IMR-90 (cell line): ENCODE results near the gene SLC30A7. TPM values are rescaled to one million over a fixed set of nuclear protein-coding genes. Genes with fewer than 3 reads are reported as not detected.

Experiments
- ATAC-seq: fragments of 200-7000 bp; cut with Tn5 transposase; 2 replicates; pipeline ENCODE4 v1.9.1; 2020; ENCODE audit warnings: low read depth, mild to moderate bottlenecking, moderate library complexity
- BruUV-seq: library from RNA; stranded (reverse); fragments of 400-500 nt; replicated peaks from 2 replicates; lab custom pipeline; 2021; lab: Mats Ljungman, UMichigan
- CTCF ChIA-PET: fragments of 300-600 bp; formaldehyde crosslinking; extraction: SDS; loops from one replicate; lab custom pipeline; 2021; ENCODE audit warnings: antibody characterized with exemption; lab: Yijun Ruan, JAX
- POLR2A ChIA-PET: fragments of 300-600 bp; sonication (Branson Sonifier 250); formaldehyde crosslinking; loops from one replicate; lab custom pipeline; 2022; ENCODE audit warnings: antibody characterized with exemption; ENCODE audit not compliant: unreplicated experiment; lab: Charles Lee
- DNase-seq: peaks from one replicate; pipeline ENCODE4 v3.0.0; 2013
- H2AFZ ChIP-seq: replicated peaks from 2 replicates; pipeline ENCODE3; 2013; ENCODE audit warnings: low read length, mild to moderate bottlenecking; ENCODE audit not compliant: poor library complexity
- H2AK5ac ChIP-seq: 2 replicates; pipeline ENCODE4 v1.6.1; 2013; ENCODE audit warnings: low read depth, low read length, inconsistent platforms
- H2AK9ac ChIP-seq: replicated peaks from 2 replicates; pipeline ENCODE3; 2013; ENCODE audit warnings: mild to moderate bottlenecking, low read depth, low read length, moderate library complexity; ENCODE audit not compliant: poor library complexity
- H2BK120ac ChIP-seq: 2 replicates; pipeline ENCODE4 v1.6.1; 2013; ENCODE audit warnings: low read depth, low read length, inconsistent platforms
- H2BK15ac ChIP-seq: 3 replicates; pipeline ENCODE4 v1.6.1; 2013; ENCODE audit warnings: low read depth, low read length, inconsistent platforms
- H2BK20ac ChIP-seq: 2 replicates; pipeline ENCODE4 v1.6.1; 2013; ENCODE audit warnings: low read depth, mild to moderate bottlenecking, inconsistent platforms, low read length, moderate library complexity
- H2BK5ac ChIP-seq: 2 replicates; pipeline ENCODE4 v1.6.1; 2013; ENCODE audit warnings: mild to moderate bottlenecking, low read depth, low read length, inconsistent platforms; ENCODE audit not compliant: poor library complexity, severe bottlenecking
- H3K14ac ChIP-seq: replicated peaks from 2 replicates; pipeline ENCODE4 v1.6.1; 2013; ENCODE audit warnings: low read depth, low read length, inconsistent platforms
- H3K18ac ChIP-seq: 2 replicates; pipeline ENCODE4 v1.6.1; 2013; ENCODE audit warnings: low read depth, low read length, control low read depth
- H3K23ac ChIP-seq: 2 replicates; pipeline ENCODE4 v1.6.1; 2013; ENCODE audit warnings: low read depth, low read length, inconsistent platforms
- H3K27ac ChIP-seq: 2 replicates; pipeline ENCODE4 v1.5.1; 2013; ENCODE audit warnings: mild to moderate bottlenecking, control low read depth, low read length; ENCODE audit not compliant: insufficient read depth
- H3K27me3 ChIP-seq: 2 replicates; pipeline ENCODE4 v1.6.1; 2013; ENCODE audit warnings: low read length; ENCODE audit not compliant: control insufficient read depth, insufficient read depth
- H3K36me3 ChIP-seq: 2 replicates; pipeline ENCODE4 v1.6.1; 2013; ENCODE audit warnings: low read length, mixed read lengths; ENCODE audit not compliant: control insufficient read depth, insufficient read depth
- H3K4ac ChIP-seq: 2 replicates; pipeline ENCODE4 v1.6.1; 2013; ENCODE audit warnings: low read depth, low read length, inconsistent platforms
- H3K4me1 ChIP-seq: 2 replicates; pipeline ENCODE4 v1.6.1; 2013; ENCODE audit warnings: low read length, mixed read lengths; ENCODE audit not compliant: control insufficient read depth, insufficient read depth
- H3K4me2 ChIP-seq: 2 replicates; pipeline ENCODE4 v1.6.1; 2013; ENCODE audit warnings: low read depth, mild to moderate bottlenecking, control low read depth, low read length, moderate library complexity
- H3K4me3 ChIP-seq: 2 replicates; pipeline ENCODE4 v1.5.1; 2013; ENCODE audit warnings: low read depth, mild to moderate bottlenecking, control low read depth, low read length, moderate library complexity; ENCODE audit not compliant: insufficient read depth
- H3K56ac ChIP-seq: 2 replicates; pipeline ENCODE4 v1.6.1; 2013; ENCODE audit warnings: low read length, inconsistent platforms; ENCODE audit not compliant: insufficient read depth; ENCODE audit errors: extremely low read depth
- H3K79me1 ChIP-seq, 2 experiments: 2 replicates each; pipeline ENCODE4 v1.6.1; 2013; ENCODE audit warnings: low read length in 2 of 2, inconsistent platforms in 1 of 2, low read depth in 1 of 2
- H3K9ac ChIP-seq: 2 replicates; pipeline ENCODE4 v1.6.1; 2013; ENCODE audit warnings: low read depth, low read length, control low read depth
- H3K9me1 ChIP-seq: 2 replicates; pipeline ENCODE4 v1.6.1; 2013; ENCODE audit warnings: low read length, inconsistent platforms; ENCODE audit not compliant: insufficient read depth
- H3K9me3 ChIP-seq: 2 replicates; pipeline ENCODE4 v1.6.1; 2013; ENCODE audit warnings: low read length; ENCODE audit not compliant: control insufficient read depth, insufficient read depth
- H4K20me1 ChIP-seq: 2 replicates; pipeline ENCODE4 v1.6.1; 2013; ENCODE audit warnings: low read length, inconsistent platforms; ENCODE audit not compliant: insufficient read depth
- H4K5ac ChIP-seq: 2 replicates; pipeline ENCODE4 v1.6.1; 2013; ENCODE audit warnings: mild to moderate bottlenecking, low read depth, low read length, control low read depth
- H4K8ac ChIP-seq, 2 experiments: 2 replicates each; pipeline ENCODE4 v1.6.1; 2013; ENCODE audit warnings: low read depth in 2 of 2, low read length in 2 of 2, control low read depth in 1 of 2, inconsistent platforms in 1 of 2
- H4K91ac ChIP-seq: 2 replicates; pipeline ENCODE4 v1.6.1; 2013; ENCODE audit warnings: low read depth, low read length, inconsistent platforms; ENCODE audit not compliant: insufficient read depth
- BHLHE40 ChIP-seq: fragments of 150-350 bp; IDR thresholded peaks from 2 replicates; pipeline ENCODE4 v1.6.1; 2016; ENCODE audit warnings: mild to moderate bottlenecking, low read depth, low read length
- CEBPB ChIP-seq: IDR thresholded peaks from 2 replicates; pipeline ENCODE4 v1.6.1; 2012; ENCODE audit warnings: low read depth, low read length, improper control_type of control experiment
- CHD1 ChIP-seq: IDR thresholded peaks from 2 replicates; pipeline ENCODE4 v1.6.1; 2012; ENCODE audit warnings: low read depth, low read length, improper control_type of control experiment
- FOS ChIP-seq: fragments of 150-350 bp; IDR thresholded peaks from 2 replicates; pipeline ENCODE4 v1.6.1; 2016; ENCODE audit warnings: low read depth, low read length
- MAFK ChIP-seq: IDR thresholded peaks from 2 replicates; pipeline ENCODE4 v1.6.1; 2012; ENCODE audit warnings: low read depth, low read length, improper control_type of control experiment
- MAZ ChIP-seq: IDR thresholded peaks from 2 replicates; pipeline ENCODE4 v1.6.1; 2012; ENCODE audit warnings: low read depth, mild to moderate bottlenecking, low read length, improper control_type of control experiment, moderate library complexity, borderline replicate concordance
- MXI1 ChIP-seq: IDR thresholded peaks from 2 replicates; pipeline ENCODE4 v1.6.1; 2012; ENCODE audit warnings: low read depth, mild to moderate bottlenecking, low read length, moderate library complexity, borderline replicate concordance
- NFE2L2 ChIP-seq: fragments of 150-350 bp; IDR thresholded peaks from 2 replicates; pipeline ENCODE4 v1.6.1; 2016; ENCODE audit warnings: low read depth, mild to moderate bottlenecking, low read length
- POLR2A ChIP-seq: IDR thresholded peaks from 2 replicates; pipeline ENCODE4 v1.6.1; 2012; ENCODE audit warnings: mild to moderate bottlenecking, low read depth, low read length
- RAD21 ChIP-seq: IDR thresholded peaks from 2 replicates; pipeline ENCODE4 v1.6.1; 2012; ENCODE audit warnings: low read length, improper control_type of control experiment
- RCOR1 ChIP-seq: IDR thresholded peaks from 2 replicates; pipeline ENCODE4 v1.6.1; 2012; ENCODE audit warnings: mild to moderate bottlenecking, low read length, improper control_type of control experiment; ENCODE audit not compliant: insufficient replicate concordance
- RFX5 ChIP-seq: IDR thresholded peaks from 2 replicates; pipeline ENCODE4 v1.8.0; 2012; ENCODE audit warnings: low read depth, mild to moderate bottlenecking, low read length, moderate library complexity
- SMC3 ChIP-seq: fragments of 150-350 bp; IDR thresholded peaks from 2 replicates; pipeline ENCODE4 v1.6.1; 2016; ENCODE audit warnings: low read depth, mild to moderate bottlenecking, antibody characterized with exemption, low read length, moderate library complexity
- WGBS, 2 experiments: methylation state at CpG; one replicate each; pipeline versions ENCODE4 v1.1.5 to v1.1.7; 2013; ENCODE audit warnings: missing lambda C conversion rate in 2 of 2; ENCODE audit not compliant: insufficient read length in 1 of 2; ENCODE audit errors: extremely low coverage in 2 of 2; 5-methylcytosine and 5-hydroxymethylcytosine counted together
- dilution Hi-C: fragments of 300-500 bp; cut with HindIII; formaldehyde crosslinking; loops from one replicate; pipeline ENCODE4 v1.14.3; 2018; ENCODE audit warnings: low sequenced_read_pairs; ENCODE audit not compliant: unreplicated experiment
- in situ Hi-C: fragments of 300-500 bp; cut with MboI; formaldehyde crosslinking; loops from 3 replicates; pipeline ENCODE4 v1.14.3; 2019; ENCODE audit warnings: low sequenced_read_pairs, inconsistent platforms, mixed read lengths
- intact Hi-C: fragments of 100-400 bp; cut with micrococcal nuclease; formaldehyde crosslinking; loops from 2 replicates; pipeline ENCODE4 v1.10.0; 2022
- polyA plus RNA-seq, 3 experiments: library from polyadenylated mRNA; depleted of rRNA; stranded (reverse); fragments of >200 nt; gene quantifications; 2 replicates each; pipeline ENCODE4 v1.2.3, GENCODE V29; 2012; ENCODE audit warnings: low replicate concordance in 1 of 3
- total RNA-seq: library from RNA; depleted of rRNA; stranded (reverse); fragments of >200 nt; gene quantifications from 2 replicates; pipeline ENCODE4 v1.2.3, GENCODE V29; 2012
- TF ChIP-seq, protein P1 (sequence below): conservative IDR thresholded peaks from 2 replicates; pipeline ENCODE4 v1.5.1; 2012; ENCODE audit warnings: mild to moderate bottlenecking, low read depth, low read length, improper control_type of control experiment
- TF ChIP-seq, protein P2 (sequence below): fragments of 150-350 bp; IDR thresholded peaks from 2 replicates; pipeline ENCODE4 v1.6.1; 2016; ENCODE audit warnings: low read depth, mild to moderate bottlenecking, low read length, moderate library complexity, borderline replicate concordance
- TF ChIP-seq, protein P3 (sequence below): fragments of 150-350 bp; IDR thresholded peaks from 2 replicates; pipeline ENCODE4 v1.6.1; 2017; ENCODE audit warnings: mild to moderate bottlenecking, antibody characterized with exemption, low read length, low read depth

Gene SLC30A7
- total and polyA plus RNA-seq, 2 of the 4 experiments (the other 2 are of a cell fraction), result 8.4 to 60.2 TPM

- dilution Hi-C loops, result no loop called here
- WGBS, 2 experiments, result 0% methylated on average over 1 of the region's 4 CpGs; no CpG with 5 or more reads in 1 of the 2 experiments
- peak overlapping the region; percentile 65; the same call in 1 of the 2 replicates for H3K27ac ChIP-seq
Measured at GRCh38 chr1:100950781-100951180, 54.9 kb downstream of the SLC30A7 start.

More at GRCh38 chr1:100950781-100951180, 54.9 kb downstream of the SLC30A7 start:
- intact Hi-C loops (no loop called here), in situ Hi-C loops (no loop called here)
- Histone ChIP-seq H3K9me3 (no peaks in the 10 kb centered on the region), H3K4me2 (peak overlapping the region; percentile 63), H2BK120ac (no peak overlapping the region), H3K27me3 (no peaks in the 10 kb centered on the region), H2BK15ac (no peak overlapping the region), H2AFZ (peak overlapping the region; percentile 4), H4K91ac (no peak overlapping the region), H3K56ac (no peak overlapping the region), H3K9me1 (peaks cover 9% of the 10 kb centered on the region), H2BK5ac (no peak overlapping the region), H3K18ac (no peak overlapping the region), H3K23ac (no peak overlapping the region), H2AK9ac (peak overlapping the region; percentile 18), H3K4me1 (peaks cover 8% of the 10 kb centered on the region), H3K4me3 (no peak overlapping the region), H4K20me1 (no peaks in the 10 kb centered on the region), H4K5ac (no peak overlapping the region), H2AK5ac (no peak overlapping the region; the same call in 1 of the 2 replicates), H2BK20ac (no peak overlapping the region), H3K79me1 (peaks cover 15 to 36% of the 10 kb centered on the region in 2 experiments), H3K4ac (no peak overlapping the region), H3K9ac (no peak overlapping the region), H3K14ac (no peak overlapping the region), H4K8ac (no peak overlapping the region), H3K36me3 (no peaks in the 10 kb centered on the region)
- ATAC-seq (peak; percentile 80), DNase-seq (peak; percentile 81)
- TF ChIP-seq MXI1 (no peak), RAD21 (no peak), CHD1 (no peak), MAZ (no peak), NFE2L2 (no peak), CEBPB (no peak), BHLHE40 (no peak), FOS (no peak), RFX5 (no peak), MAFK (no peak), RCOR1 (no peak), SMC3 (no peak), POLR2A (no peak)
- TF ChIP-seq, protein P1, sequence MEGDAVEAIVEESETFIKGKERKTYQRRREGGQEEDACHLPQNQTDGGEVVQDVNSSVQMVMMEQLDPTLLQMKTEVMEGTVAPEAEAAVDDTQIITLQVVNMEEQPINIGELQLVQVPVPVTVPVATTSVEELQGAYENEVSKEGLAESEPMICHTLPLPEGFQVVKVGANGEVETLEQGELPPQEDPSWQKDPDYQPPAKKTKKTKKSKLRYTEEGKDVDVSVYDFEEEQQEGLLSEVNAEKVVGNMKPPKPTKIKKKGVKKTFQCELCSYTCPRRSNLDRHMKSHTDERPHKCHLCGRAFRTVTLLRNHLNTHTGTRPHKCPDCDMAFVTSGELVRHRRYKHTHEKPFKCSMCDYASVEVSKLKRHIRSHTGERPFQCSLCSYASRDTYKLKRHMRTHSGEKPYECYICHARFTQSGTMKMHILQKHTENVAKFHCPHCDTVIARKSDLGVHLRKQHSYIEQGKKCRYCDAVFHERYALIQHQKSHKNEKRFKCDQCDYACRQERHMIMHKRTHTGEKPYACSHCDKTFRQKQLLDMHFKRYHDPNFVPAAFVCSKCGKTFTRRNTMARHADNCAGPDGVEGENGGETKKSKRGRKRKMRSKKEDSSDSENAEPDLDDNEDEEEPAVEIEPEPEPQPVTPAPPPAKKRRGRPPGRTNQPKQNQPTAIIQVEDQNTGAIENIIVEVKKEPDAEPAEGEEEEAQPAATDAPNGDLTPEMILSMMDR, result no peak
- TF ChIP-seq, protein P2, sequence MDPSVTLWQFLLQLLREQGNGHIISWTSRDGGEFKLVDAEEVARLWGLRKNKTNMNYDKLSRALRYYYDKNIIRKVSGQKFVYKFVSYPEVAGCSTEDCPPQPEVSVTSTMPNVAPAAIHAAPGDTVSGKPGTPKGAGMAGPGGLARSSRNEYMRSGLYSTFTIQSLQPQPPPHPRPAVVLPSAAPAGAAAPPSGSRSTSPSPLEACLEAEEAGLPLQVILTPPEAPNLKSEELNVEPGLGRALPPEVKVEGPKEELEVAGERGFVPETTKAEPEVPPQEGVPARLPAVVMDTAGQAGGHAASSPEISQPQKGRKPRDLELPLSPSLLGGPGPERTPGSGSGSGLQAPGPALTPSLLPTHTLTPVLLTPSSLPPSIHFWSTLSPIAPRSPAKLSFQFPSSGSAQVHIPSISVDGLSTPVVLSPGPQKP, result no peak
- TF ChIP-seq, protein P3, sequence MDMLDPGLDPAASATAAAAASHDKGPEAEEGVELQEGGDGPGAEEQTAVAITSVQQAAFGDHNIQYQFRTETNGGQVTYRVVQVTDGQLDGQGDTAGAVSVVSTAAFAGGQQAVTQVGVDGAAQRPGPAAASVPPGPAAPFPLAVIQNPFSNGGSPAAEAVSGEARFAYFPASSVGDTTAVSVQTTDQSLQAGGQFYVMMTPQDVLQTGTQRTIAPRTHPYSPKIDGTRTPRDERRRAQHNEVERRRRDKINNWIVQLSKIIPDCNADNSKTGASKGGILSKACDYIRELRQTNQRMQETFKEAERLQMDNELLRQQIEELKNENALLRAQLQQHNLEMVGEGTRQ, result no peak
- CTCF ChIA-PET, result interaction anchor here (1.1 kb wide), 1 partner anchor 10 kb away, joined by 5 read pairs; no protein-coding TSS in a partner anchor
- POLR2A ChIA-PET, result no interaction called here
- no TSS peak for BruUV-seq
